NCI-H446 (cell line): Measurements from ENCODE around the gene TXNDC5.

ENCODE experiments used
- DNase-seq, 2 experiments: peaks; one replicate each; lab custom pipeline; 2025; lab: John Stamatoyannopoulos, UW

The TXNDC5 gene

DNA sequence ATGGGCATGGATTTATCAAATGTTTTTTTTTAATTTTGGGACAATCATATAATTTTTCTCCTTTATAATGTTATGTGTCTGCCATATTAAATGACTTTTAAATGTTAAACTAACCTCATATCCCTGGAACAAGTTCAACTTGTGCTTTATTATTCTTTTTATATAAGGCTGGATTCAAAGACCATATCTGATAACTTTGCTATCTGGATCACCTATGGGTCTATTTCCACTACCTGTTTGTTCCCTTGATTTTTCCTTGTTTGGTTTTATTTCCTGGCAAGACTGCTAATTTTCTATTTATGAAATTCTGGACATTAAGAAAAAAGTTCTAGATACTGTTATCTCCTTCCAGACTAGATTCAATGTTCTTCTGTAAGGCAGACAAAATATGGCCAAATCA is 58.8 kb downstream of the TXNDC5 start:
- no peak for DNase-seq

DNA sequence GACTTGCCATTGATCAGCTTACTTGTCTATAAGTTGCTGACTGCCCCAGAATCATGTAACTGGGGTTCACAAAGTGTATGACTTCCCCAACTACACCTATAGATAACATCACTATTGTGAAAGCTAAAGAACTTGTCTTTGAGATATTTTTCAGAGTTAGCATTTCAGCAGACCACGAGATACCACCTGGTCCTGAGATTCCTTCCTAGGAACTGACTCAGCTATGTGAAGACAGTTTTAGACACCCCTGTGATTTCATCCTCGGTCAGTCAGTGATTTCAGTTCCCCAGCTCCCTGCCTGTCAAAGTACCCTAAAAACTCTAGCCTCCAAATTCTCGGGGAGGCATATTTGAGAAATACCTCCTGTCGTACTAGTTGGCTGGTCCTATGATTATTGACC is 62.4 kb downstream of the TXNDC5 start:
- no peak for DNase-seq

DNA sequence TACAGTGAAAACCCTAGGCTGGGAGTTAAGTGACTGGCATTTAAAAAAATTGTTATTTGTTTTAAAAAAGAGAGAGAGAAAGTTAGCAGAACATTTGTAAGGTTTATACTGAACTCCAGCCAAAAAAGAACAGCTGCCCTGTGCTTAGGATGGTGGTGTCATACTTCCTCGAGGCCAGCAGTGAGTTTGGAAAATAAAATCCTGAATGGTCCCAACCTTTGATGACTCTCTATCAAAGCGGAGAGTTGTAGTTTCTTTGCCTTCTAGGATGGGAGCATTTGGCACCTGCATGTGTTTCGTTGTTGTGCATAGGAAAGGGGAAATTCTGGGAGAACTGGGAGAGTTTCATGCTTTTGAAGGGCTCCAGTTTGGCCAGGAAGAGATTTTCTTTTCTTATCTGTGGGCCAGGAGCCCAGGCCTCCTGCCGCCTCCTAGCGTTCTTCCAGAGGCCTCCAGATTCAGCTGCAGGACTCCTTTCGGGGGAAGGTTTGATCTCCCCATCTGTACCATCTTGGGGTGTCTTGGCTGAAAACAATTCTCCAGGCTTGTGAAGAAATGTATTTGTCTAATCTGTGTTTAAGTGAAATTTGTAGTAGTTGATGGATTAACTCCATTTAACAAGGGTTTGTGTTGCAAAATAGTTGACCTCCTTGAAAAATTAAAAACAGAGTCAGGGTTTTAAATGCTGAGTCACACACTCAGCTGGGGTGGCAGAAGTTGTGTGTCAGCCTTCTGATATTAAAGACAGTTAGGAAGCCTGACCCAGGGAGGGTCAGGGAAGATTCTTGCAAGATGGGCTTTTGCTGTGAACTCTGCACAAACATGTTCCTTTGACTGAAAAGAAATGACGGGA is 63.4 kb downstream of the TXNDC5 start:
- DNase-seq = no peak

DNA sequence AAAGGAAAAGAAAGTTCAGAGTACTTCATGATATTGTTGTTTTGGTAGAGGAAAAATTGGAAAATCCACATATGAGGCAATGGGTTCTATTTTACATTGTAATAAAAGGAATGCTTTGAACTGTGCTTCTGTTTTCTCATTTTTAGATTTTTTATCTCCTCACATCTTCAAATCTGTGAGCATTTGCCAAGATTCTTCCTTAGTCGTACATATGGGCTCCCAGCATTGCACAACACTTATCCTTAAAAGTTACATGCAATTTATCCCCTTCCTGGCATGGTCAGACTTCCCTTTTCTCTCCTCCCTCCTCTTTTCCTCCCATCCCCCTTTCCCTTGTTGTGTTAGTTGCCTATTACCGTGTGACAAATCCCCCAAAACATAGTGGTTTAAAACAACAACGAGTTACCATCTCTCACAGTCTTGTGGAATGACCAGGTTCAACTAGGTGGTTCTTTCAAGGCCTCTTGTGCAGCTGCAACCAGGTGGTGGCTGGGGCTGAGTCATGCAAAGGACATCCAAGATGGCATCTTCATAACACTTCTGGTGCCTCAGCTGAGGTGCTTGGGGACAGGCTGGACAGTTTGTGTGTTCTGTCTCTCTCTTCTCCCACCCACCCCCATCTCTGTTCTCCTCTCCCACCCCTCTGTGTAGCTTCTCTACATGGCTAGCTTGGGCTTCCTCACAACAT is 68.7 kb downstream of the TXNDC5 start:
- DNase-seq = no peak

DNA sequence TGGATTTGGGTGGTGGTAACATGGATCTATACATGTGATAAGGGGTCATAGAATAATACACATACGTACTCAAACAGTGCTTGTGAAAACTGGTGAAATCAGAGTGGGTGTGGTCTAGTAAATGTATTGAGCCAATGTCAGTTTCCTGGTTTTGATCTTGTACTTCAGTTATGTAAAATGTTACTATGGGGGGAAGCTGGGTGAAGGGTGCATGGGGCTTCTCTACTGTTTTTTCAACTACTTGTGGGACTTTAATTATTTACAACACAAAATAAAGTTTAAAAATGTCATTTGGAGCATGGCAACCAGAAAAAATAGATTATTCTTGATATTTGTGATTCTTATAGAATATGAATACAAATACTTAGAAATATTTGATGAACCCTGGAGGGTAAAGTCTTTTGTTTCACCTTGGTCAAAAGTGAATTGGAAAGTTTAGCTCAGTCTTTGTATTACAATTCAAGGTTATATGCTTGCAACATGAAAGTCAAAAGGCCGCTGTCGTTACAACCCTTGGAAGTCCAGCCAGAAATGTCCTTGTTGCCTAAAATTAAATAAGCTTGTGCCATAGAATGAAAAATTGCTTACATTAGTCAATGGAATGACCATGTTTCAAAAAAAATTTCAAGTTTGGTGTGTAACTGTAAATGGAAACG is 74.1 kb downstream of the TXNDC5 start:
- DNase-seq = no peak

DNA sequence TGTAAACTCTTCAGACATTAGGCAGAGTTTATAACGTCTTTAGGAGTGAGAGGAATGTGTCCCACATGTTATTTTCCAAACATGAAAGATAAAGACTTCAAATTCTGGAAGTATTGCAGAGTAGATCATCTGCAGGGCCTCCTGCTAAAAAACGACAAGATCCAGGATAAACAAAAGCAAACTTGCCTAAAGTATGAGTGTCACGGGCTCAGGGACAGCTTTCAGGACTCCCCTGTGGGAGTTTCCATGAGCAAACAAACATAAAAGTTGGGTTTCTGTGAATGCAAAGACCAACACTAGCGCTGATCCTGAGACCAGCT is 76.9 kb downstream of the TXNDC5 start:
- no peak for DNase-seq

DNA sequence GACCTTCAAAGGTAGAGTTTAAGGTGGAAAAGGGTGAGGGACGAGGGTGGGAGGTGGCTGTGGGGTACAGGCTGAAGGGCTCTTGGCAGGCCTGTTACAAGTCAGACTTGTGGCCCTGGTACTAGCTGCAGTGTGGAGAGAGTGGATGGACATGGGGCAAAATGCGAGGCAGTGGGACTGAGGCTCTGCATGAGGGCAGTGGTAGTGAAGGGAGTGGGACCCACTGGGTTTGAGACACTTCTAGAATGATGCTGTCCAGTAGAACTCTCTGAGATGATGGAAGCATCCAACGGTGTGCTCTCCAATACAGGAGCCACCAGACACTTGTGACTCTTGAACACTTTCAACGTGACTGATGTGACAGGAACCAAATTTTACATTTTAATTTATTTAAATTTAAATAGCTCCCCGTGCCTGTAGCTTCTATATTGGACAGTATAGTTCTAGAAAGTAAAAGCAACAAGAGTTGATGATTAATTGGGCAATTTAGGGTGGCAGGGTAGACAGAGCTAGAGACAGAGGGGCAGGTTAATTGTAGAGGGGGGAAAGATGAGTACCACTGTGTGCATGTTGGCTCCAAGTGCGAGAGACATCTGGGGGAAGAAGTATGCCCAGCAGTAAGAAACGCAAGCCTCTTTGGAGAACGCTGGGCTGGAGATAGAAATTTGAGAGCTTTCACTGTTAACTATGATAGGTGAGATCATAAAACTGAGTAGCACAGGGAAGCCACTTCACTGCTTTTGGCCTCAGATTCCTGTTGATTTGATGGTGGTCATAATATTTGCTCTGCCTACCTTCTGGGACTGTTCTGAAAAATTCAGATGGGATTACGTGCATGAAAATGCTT is 77.5 kb downstream of the TXNDC5 start:
- DNase-seq = no peak
